GM12864 (cell line): Measurements from ENCODE around the gene EMC1.

Source experiments
- DNase-seq: peaks from one replicate; pipeline ENCODE4 v3.0.0-alpha.2; 2011; ENCODE audit warnings: low read depth
- H3K4me3 ChIP-seq: 2 replicates; pipeline ENCODE4 v1.5.1; 2011; ENCODE audit warnings: mild to moderate bottlenecking, low read depth, low read length, control low read depth
- CTCF ChIP-seq: IDR thresholded peaks from 2 replicates; pipeline ENCODE4 v1.5.1; 2011; ENCODE audit warnings: low read depth, mild to moderate bottlenecking, moderate library complexity, low read length, control low read depth, inconsistent platforms; ENCODE audit errors: missing control alignments

EMC1 gene

GRCh38 chr1:19209990-19210771 lies 41.1 kb downstream of the EMC1 start, which contains the start of gene UBR4:
TSS of gene UBR4 (minus strand) at chr1:19210266. CDS start at chr1:19210248, 18 bp downstream.
- peak within 1 kb of the TSS; percentile 92 for H3K4me3 ChIP-seq
- DNase-seq = peak; percentile 86
- no peak for TF ChIP-seq CTCF

- DNase-seq = peak; percentile 51
- no peak for TF ChIP-seq CTCF
- peak overlapping the region; percentile 92 for H3K4me3 ChIP-seq
Observed at GRCh38 chr1:19209439-19209989, 41.8 kb downstream of the EMC1 start.

- TF ChIP-seq CTCF = no peak
- H3K4me3 ChIP-seq = peak overlapping the region; percentile 92
- DNase-seq = no peak
Observed at GRCh38 chr1:19208710-19209438, 42.5 kb downstream of the EMC1 start.

GRCh38 chr1:19206947-19207346 lies 44.4 kb downstream of the EMC1 start:
- TF ChIP-seq CTCF = no peak
- no peak overlapping the region for H3K4me3 ChIP-seq
- DNase-seq = no peak

GRCh38 chr1:19205845-19206244 lies 45.5 kb downstream of the EMC1 start:
- no peak for TF ChIP-seq CTCF
- no peak overlapping the region for H3K4me3 ChIP-seq
- no peak for DNase-seq

GRCh38 chr1:19205403-19205802 lies 45.9 kb downstream of the EMC1 start:
- no peak for TF ChIP-seq CTCF

More at GRCh38 chr1:19205403-19205802, 45.9 kb downstream of the EMC1 start:
- no peak for DNase-seq
- no peak overlapping the region for H3K4me3 ChIP-seq
